ENCODE measurements around the gene FAM210B.

DNA sequence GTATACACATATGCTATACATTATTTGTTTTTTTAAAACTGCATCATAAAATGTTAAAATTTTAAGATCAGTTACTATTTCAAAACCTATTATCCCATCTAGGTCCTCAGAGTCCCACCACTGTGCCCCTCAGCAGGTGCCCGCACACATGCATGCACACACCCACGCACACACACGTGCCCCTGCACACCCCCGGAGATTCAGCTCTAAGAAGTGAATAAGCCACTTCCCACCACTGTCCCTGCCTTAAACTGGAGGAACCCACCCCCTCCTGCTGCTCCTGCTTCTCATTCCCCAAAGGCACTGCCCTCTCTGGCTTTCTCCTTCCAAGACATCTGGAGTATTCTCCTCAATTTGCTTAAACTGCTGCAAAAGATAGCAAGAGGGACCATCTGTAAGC, 5.4 kb upstream of the FAM210B start:
- TF ChIP-seq CEBPB (IDR thresholded peaks at IDR 0.05; ENCODE audit: borderline replicate concordance, low read depth, low read length) (no peak), SIN3A (IDR thresholded peaks at IDR 0.05; ENCODE audit: borderline replicate concordance, low read depth, low read length) (no peak), RAD21 (CRISPR knock-in tag; IDR thresholded peaks at IDR 0.05) (no peak)
